Astrocyte (in vitro differentiated cells and primary cell): ENCODE data around the gene TSEN54. TPM values are rescaled to one million over a fixed set of nuclear protein-coding genes. Genes with fewer than 3 reads are reported as not detected.

Experiments
- DNase-seq: peaks from one replicate; pipeline ENCODE4 v3.0.0-alpha.2; 2010; ENCODE audit warnings: low read depth
- FAIRE-seq: peaks from 2 replicates; lab custom pipeline; 2011; peaks lifted over from hg19 to GRCh38; lab: Jason Lieb, UNC
- H2AFZ ChIP-seq: 2 replicates; pipeline ENCODE4 v1.6.0; 2012; ENCODE audit warnings: low read depth, low read length, inconsistent platforms
- H3K27ac ChIP-seq: 2 replicates; pipeline ENCODE4 v1.5.1; 2011; ENCODE audit warnings: low read depth, low read length, inconsistent platforms
- H3K27me3 ChIP-seq: 2 replicates; pipeline ENCODE4 v1.6.0; 2011; ENCODE audit warnings: low read length, inconsistent platforms; ENCODE audit not compliant: insufficient read depth
- H3K36me3 ChIP-seq: 2 replicates; pipeline ENCODE4 v1.5.1; 2011; ENCODE audit warnings: low read length, inconsistent platforms; ENCODE audit not compliant: insufficient read depth
- H3K4me1 ChIP-seq: 2 replicates; pipeline ENCODE4 v1.5.1; 2011; ENCODE audit warnings: low read length, inconsistent platforms; ENCODE audit not compliant: insufficient read depth
- H3K4me2 ChIP-seq: 2 replicates; pipeline ENCODE4 v1.6.0; 2012; ENCODE audit warnings: low read length, inconsistent platforms
- H3K4me3 ChIP-seq: 2 replicates; pipeline ENCODE4 v1.5.1; 2011; ENCODE audit warnings: low read depth, mild to moderate bottlenecking, low read length, inconsistent platforms; ENCODE audit not compliant: insufficient read depth
- H3K79me2 ChIP-seq: 2 replicates; pipeline ENCODE4 v1.6.0; 2012; ENCODE audit warnings: mild to moderate bottlenecking, low read length, inconsistent platforms; ENCODE audit not compliant: insufficient read depth
- H3K9ac ChIP-seq: 2 replicates; pipeline ENCODE4 v1.6.0; 2012; ENCODE audit warnings: mild to moderate bottlenecking, low read length, inconsistent platforms
- H3K9me3 ChIP-seq: 2 replicates; pipeline ENCODE4 v1.5.1; 2012; ENCODE audit warnings: low read depth, mild to moderate bottlenecking, low read length, inconsistent platforms; ENCODE audit not compliant: insufficient read depth
- H4K20me1 ChIP-seq: 2 replicates; pipeline ENCODE4 v1.6.0; 2012; ENCODE audit warnings: low read length, inconsistent platforms; ENCODE audit not compliant: insufficient read depth
- H3K27ac Mint-ChIP-seq: one replicate; pipeline ENCODE4 v1.8.0; 2021; ENCODE audit warnings: mild to moderate bottlenecking, mixed read lengths; ENCODE audit not compliant: unreplicated experiment
- H3K27me3 Mint-ChIP-seq: one replicate; pipeline ENCODE4 v1.8.0; 2021; ENCODE audit warnings: low read depth, mixed read lengths; ENCODE audit not compliant: unreplicated experiment
- H3K36me3 Mint-ChIP-seq: one replicate; pipeline ENCODE4 v1.8.0; 2021; ENCODE audit warnings: low read depth, mixed read lengths; ENCODE audit not compliant: unreplicated experiment
- H3K4me1 Mint-ChIP-seq: one replicate; pipeline ENCODE4 v1.8.0; 2021; ENCODE audit warnings: low read depth, mixed read lengths; ENCODE audit not compliant: unreplicated experiment
- H3K4me3 Mint-ChIP-seq: one replicate; pipeline ENCODE4 v1.8.0; 2021; ENCODE audit warnings: mild to moderate bottlenecking, moderate library complexity, mixed read lengths; ENCODE audit not compliant: unreplicated experiment
- H3K9me3 Mint-ChIP-seq: one replicate; pipeline ENCODE4 v1.8.0; 2021; ENCODE audit warnings: mild to moderate bottlenecking, mixed read lengths; ENCODE audit not compliant: unreplicated experiment
- CTCF ChIP-seq: IDR thresholded peaks from 2 replicates; pipeline ENCODE4 v1.5.1; 2011; ENCODE audit warnings: low read depth, mild to moderate bottlenecking, inconsistent platforms, low read length, moderate library complexity; ENCODE audit not compliant: insufficient read depth
- EZH2 ChIP-seq: IDR thresholded peaks from 2 replicates; pipeline ENCODE4 v1.6.1; 2012; ENCODE audit warnings: mild to moderate bottlenecking, low read length, inconsistent platforms; ENCODE audit not compliant: insufficient read depth
- total RNA-seq: library from RNA; stranded (reverse); gene quantifications from 2 replicates; pipeline ENCODE4 v1.2.1, GENCODE V29; 2021

The TSEN54 gene
- total RNA-seq, 1 donor from 2014 or later = 16.5 TPM

DNA sequence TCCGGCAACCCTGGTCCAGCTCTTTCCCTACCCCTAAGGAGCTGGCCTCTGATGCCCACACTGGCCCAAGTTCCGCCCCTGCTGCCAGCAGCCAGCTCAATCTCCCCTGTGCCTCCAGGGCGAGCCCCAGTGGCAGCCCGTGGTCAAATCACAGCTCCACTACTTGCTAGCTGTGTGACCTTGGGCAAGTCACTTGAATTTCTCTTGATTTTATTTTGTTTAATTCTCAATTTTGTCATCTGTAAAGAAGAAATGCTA is 11.2 kb upstream of the TSEN54 start:
- H3K4me3 Mint-ChIP-seq = no peak overlapping the region
- peaks cover 2% of the 10 kb centered on the region for H3K4me1 Mint-ChIP-seq
- Histone ChIP-seq H4K20me1 (peaks cover 23% of the 10 kb centered on the region), H3K36me3 (no peaks in the 10 kb centered on the region), H3K9ac (no peak overlapping the region), H3K79me2 (peaks cover 14% of the 10 kb centered on the region), H3K4me3 (no peak overlapping the region), H3K27me3 (no peaks in the 10 kb centered on the region), H2AFZ (no peak overlapping the region), H3K4me1 (peaks cover 5% of the 10 kb centered on the region), H3K9me3 (no peaks in the 10 kb centered on the region), H3K4me2 (no peak overlapping the region), H3K27ac (no peak overlapping the region)
- DNase-seq (no peak), FAIRE-seq (no peak)
- no peaks in the 10 kb centered on the region for H3K9me3 Mint-ChIP-seq
- H3K27ac Mint-ChIP-seq = peak overlapping the region; percentile 26
- H3K36me3 Mint-ChIP-seq = peaks cover 9% of the 10 kb centered on the region
- TF ChIP-seq CTCF (no peak), EZH2 (no peak)
- H3K27me3 Mint-ChIP-seq = no peaks in the 10 kb centered on the region

GRCh38 chr17:75505640-75506039 is 10.7 kb upstream of the TSEN54 start:
- TF ChIP-seq CTCF = no peak
- no peak for TF ChIP-seq EZH2

DNA sequence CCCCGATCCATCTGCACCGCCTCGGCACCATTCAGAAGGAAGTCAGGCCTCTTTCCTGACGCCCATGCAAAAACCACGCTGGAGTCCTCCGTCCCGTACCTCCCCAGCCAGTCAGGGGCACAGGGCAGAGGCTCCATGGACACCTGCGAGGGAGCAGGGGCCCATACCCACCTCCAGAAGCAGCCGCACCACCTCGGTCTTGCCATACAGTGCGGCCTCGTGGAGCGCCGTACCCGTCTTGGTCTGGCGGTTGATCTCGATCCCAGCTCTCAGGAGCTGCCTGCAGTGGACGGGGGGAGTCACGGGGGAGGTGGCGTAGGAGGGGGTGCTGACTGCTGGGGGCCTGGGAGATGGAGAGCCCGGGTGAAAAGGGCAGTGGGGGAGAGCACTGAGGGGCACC is 10.2 kb upstream of the TSEN54 start:
- no peaks in the 10 kb centered on the region for H3K36me3 ChIP-seq
- no peaks in the 10 kb centered on the region for H3K9me3 ChIP-seq
- no peak for TF ChIP-seq EZH2
- TF ChIP-seq CTCF = no peak
- H3K27ac ChIP-seq = no peak overlapping the region
- no peaks in the 10 kb centered on the region for H3K27me3 ChIP-seq
- no peak overlapping the region for H3K4me3 ChIP-seq
- DNase-seq (no peak), FAIRE-seq (no peak)
- H4K20me1 ChIP-seq = peaks cover 34% of the 10 kb centered on the region
- Mint-ChIP-seq H3K27me3 (no peaks in the 10 kb centered on the region), H3K36me3 (peaks cover 9% of the 10 kb centered on the region), H3K4me3 (no peak overlapping the region), H3K27ac (no peak overlapping the region), H3K9me3 (no peaks in the 10 kb centered on the region), H3K4me1 (peaks cover 2% of the 10 kb centered on the region)
- no peak overlapping the region for H2AFZ ChIP-seq
- peaks cover 20% of the 10 kb centered on the region for H3K79me2 ChIP-seq
- no peak overlapping the region for H3K4me2 ChIP-seq
- H3K9ac ChIP-seq = no peak overlapping the region
- peaks cover 5% of the 10 kb centered on the region for H3K4me1 ChIP-seq

More at GRCh38 chr17:75505640-75506039, 10.7 kb upstream of the TSEN54 start:
- H3K4me1 Mint-ChIP-seq = peaks cover 2% of the 10 kb centered on the region
- no peaks in the 10 kb centered on the region for H3K27me3 Mint-ChIP-seq
- Histone ChIP-seq H3K9ac (no peak overlapping the region), H3K27ac (no peak overlapping the region), H3K9me3 (no peaks in the 10 kb centered on the region), H2AFZ (no peak overlapping the region), H3K4me1 (peaks cover 5% of the 10 kb centered on the region), H3K27me3 (no peaks in the 10 kb centered on the region), H3K79me2 (peaks cover 19% of the 10 kb centered on the region), H3K36me3 (no peaks in the 10 kb centered on the region), H3K4me2 (no peak overlapping the region), H3K4me3 (no peak overlapping the region), H4K20me1 (peaks cover 29% of the 10 kb centered on the region)
- FAIRE-seq (no peak), DNase-seq (no peak)
- no peak overlapping the region for H3K4me3 Mint-ChIP-seq
- H3K27ac Mint-ChIP-seq = no peak overlapping the region
- H3K9me3 Mint-ChIP-seq = no peaks in the 10 kb centered on the region
- peaks cover 9% of the 10 kb centered on the region for H3K36me3 Mint-ChIP-seq
